HG03196 (cell line): ENCODE results near the gene TYW1B.
"Not testable (repeated sequence)": the region's sequence is repeated elsewhere in the genome, so short reads cannot be mapped to it uniquely, and the experiment has no call there.

Experiments used
- ATAC-seq: cut with Tn5 transposase; IDR thresholded peaks from one replicate; pipeline ENCODE4 v1.9.1; 2021; ENCODE audit not compliant: unreplicated experiment

Gene TYW1B

GRCh38 chr7:72816370-72817157 is 11.4 kb downstream of the TYW1B start:
- not testable (repeated sequence) for ATAC-seq

- not testable (repeated sequence) for ATAC-seq
These were observed 17.6 kb downstream of the TYW1B start for GRCh38 chr7:72810437-72810836.

DNA sequence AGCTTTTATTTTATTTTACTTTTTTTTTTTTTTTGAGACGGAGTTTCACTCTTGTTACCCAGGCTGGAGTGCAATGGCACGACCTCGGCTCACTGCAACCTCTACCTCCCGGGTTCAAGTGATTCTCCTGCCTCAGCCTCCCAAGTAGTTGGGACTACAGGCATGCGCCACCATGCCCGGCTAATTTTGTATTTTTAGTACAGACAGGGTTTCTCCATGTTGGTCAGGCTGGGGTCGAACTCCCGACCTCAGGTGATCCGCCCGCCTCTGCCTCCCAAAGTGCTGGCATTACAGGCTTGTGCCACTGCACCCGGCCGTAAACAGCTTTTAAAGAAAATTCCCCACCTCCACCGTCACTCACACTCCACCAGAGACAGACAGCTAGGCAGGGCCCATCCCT is 19.5 kb downstream of the TYW1B start:
- not testable (repeated sequence) for ATAC-seq

GRCh38 chr7:72806851-72807250 is 21.1 kb downstream of the TYW1B start:
- not testable (repeated sequence) for ATAC-seq

- no peak for ATAC-seq
These were observed 22.2 kb downstream of the TYW1B start for GRCh38 chr7:72805526-72806494.

GRCh38 chr7:72803778-72804177 is 24.2 kb downstream of the TYW1B start:
- ATAC-seq, result not testable (repeated sequence)

DNA sequence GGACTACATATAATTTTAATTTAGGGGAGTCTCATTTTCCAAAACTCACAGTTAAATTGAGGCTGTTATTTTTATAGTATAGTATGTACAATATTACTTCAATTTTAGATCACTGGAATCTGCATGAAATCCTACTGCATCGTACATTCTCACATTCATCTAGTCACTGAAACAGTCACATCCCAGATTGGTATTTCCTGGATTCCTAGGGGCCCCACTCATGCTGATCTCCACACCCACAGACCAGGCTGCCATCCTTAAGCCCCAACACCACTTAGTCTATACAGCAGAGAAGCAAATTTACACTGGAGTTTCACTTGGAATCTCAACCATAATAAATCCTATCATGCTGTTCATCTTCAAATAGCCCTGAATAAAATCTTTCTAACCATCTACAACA is 26.4 kb downstream of the TYW1B start:
- ATAC-seq, result not testable (repeated sequence)

GRCh38 chr7:72795401-72795800 is 32.6 kb downstream of the TYW1B start:
- ATAC-seq, result not testable (repeated sequence)

- ATAC-seq, result no peak
These were observed 34.2 kb downstream of the TYW1B start for GRCh38 chr7:72793791-72794190.

DNA sequence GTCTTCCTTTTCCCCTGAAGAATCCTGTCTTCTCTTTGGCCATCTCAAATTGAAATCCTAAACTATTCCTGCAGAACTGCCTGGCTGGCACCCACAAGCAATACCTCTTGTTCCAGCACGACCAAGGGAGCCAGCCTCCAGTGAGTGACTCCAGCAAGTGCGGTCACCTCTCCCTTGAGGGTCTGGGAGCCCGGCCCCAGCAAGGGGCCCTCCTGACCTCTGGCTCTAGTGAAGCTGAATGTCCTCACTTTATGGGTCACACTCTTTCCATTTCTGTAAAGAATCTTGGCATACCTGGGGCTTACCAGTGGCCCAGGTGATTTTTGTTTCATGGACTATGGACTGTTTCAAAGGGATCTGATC is 37.3 kb downstream of the TYW1B start:
- not testable (repeated sequence) for ATAC-seq

- not testable (repeated sequence) for ATAC-seq
These were observed 37.8 kb downstream of the TYW1B start for GRCh38 chr7:72790048-72790697.

- no peak for ATAC-seq
These were observed 42.6 kb downstream of the TYW1B start for GRCh38 chr7:72785166-72785955.

GRCh38 chr7:72783601-72784370 is 44.2 kb downstream of the TYW1B start:
- not testable (repeated sequence) for ATAC-seq

DNA sequence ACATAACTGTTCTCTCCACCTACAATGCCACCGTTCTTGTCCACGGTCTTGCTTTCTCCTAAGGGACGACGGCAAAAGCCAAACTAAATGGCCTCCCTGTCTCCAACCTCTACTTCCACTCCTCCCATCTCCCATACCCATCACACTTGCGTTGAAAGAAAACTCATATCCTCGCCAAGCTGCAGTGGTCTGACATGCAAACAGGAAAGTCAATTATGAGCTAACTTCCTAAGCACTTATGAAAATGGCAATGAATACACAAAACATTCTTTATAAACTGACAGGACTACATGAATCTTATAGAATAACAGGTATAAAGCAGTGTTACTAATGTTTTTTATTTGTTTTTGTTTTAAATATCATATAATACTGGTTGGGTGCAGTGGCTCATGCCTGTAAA is 46.4 kb downstream of the TYW1B start:
- ATAC-seq, result no peak

DNA sequence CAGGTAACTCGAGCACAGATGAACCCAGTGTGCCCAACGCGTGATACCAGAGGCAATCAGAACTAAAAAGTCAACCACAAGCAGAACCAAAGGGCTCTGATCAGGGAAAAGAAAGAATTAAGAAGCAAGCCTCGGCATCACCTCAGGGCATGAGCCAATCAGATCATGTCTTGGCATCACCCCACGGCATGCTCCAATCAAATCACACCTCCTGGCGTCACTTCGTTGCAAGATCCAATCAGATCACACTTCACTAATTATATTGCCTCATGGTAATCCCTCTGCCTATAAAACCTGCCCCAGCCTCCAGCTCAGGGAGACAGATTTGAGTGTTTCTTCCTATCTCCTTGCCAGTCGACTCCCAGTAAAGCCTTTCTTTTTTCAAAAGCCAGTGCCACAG is 46.8 kb downstream of the TYW1B start:
- ATAC-seq, result no peak

- not testable (repeated sequence) for ATAC-seq
These were observed 47.6 kb downstream of the TYW1B start for GRCh38 chr7:72780289-72780894.

GRCh38 chr7:72777167-72777566 is 50.8 kb downstream of the TYW1B start:
- not testable (repeated sequence) for ATAC-seq

DNA sequence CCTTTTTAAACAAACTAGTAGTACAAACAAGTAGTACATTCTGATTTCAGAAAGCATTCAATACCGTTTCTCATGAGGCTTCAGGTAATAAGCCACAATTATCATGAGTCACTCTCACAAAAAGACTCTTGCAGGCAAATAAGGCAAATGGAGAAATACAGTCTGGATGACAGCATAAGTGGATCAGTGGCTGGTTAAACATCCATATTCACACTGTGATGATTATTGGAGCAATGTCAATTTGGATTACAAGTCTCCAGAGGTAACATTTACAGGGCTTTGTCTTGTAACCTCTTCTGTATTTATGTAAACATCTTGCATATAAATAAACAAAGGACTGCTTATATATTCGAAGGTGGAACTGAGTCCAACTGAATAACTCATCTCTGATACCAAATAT is 55.4 kb downstream of the TYW1B start:
- not testable (repeated sequence) for ATAC-seq

- not testable (repeated sequence) for ATAC-seq
These were observed 61.0 kb downstream of the TYW1B start for GRCh38 chr7:72766994-72767393.
